Glutamatergic neuron (in vitro differentiated cells): ENCODE results near the gene ASIC5. TPM values are rescaled to one million over a fixed set of nuclear protein-coding genes. Genes with fewer than 3 reads are reported as not detected.
"Not testable (repeated sequence)": the region's sequence is repeated elsewhere in the genome, so short reads cannot be mapped to it uniquely, and the experiment has no call there.

ENCODE experiments used
- DNase-seq: peaks from one replicate; pipeline ENCODE4 v3.0.0; 2022
- H3K27ac Mint-ChIP-seq: one replicate; pipeline ENCODE4 v1.8.0; 2020; ENCODE audit warnings: mild to moderate bottlenecking, mixed read lengths, inconsistent platforms; ENCODE audit not compliant: unreplicated experiment
- H3K27me3 Mint-ChIP-seq: one replicate; pipeline ENCODE4 v1.8.0; 2020; ENCODE audit warnings: mild to moderate bottlenecking, moderate library complexity, mixed read lengths, inconsistent platforms; ENCODE audit not compliant: unreplicated experiment
- H3K36me3 Mint-ChIP-seq: one replicate; pipeline ENCODE4 v1.8.0; 2020; ENCODE audit warnings: mild to moderate bottlenecking, mixed read lengths, inconsistent platforms; ENCODE audit not compliant: unreplicated experiment
- H3K4me1 Mint-ChIP-seq: one replicate; pipeline ENCODE4 v1.8.0; 2020; ENCODE audit warnings: mild to moderate bottlenecking, low read depth, mixed read lengths, inconsistent platforms; ENCODE audit not compliant: unreplicated experiment
- H3K4me3 Mint-ChIP-seq: one replicate; pipeline ENCODE4 v1.8.0; 2020; ENCODE audit warnings: mild to moderate bottlenecking, mixed read lengths, inconsistent platforms; ENCODE audit not compliant: unreplicated experiment
- H3K9me3 Mint-ChIP-seq: one replicate; pipeline ENCODE4 v1.8.0; 2020; ENCODE audit warnings: mild to moderate bottlenecking, moderate library complexity, mixed read lengths, inconsistent platforms; ENCODE audit not compliant: unreplicated experiment
- CTCF ChIP-seq: fragments of 200-600 bp; sonication (generic); IDR thresholded peaks from one replicate; pipeline ENCODE4 v1.5.0; 2021; ENCODE audit not compliant: partially characterized antibody, unreplicated experiment
- total RNA-seq: library from RNA; stranded (reverse); fragmentation: NEBNext Ultra II Directional; extraction: Animal tissue kit (Norgen Biotek cat#: 25700); gene quantifications from one replicate; pipeline ENCODE4 v1.2.1, GENCODE V29; 2021; ENCODE audit not compliant: unreplicated experiment

ASIC5 gene
- total RNA-seq, 1 donor from 2014 or later, result not detected

- no peak for TF ChIP-seq CTCF
- Mint-ChIP-seq H3K36me3 (no peaks in the 10 kb centered on the region), H3K4me3 (no peak within 1 kb of the TSS), H3K27me3 (no peaks in the 10 kb centered on the region), H3K9me3 (no peaks in the 10 kb centered on the region), H3K27ac (no peak within 1 kb of the TSS), H3K4me1 (peaks cover 14% of the 10 kb centered on the region)
- no peak for DNase-seq
These were observed 37.4 kb upstream of the ASIC5 start, which contains the start of gene TDO2 for GRCh38 chr4:155903453-155903852. TDO2 (plus strand) TSS chr4:155903696; CDS start chr4:155903759, 63 bp downstream.

DNA sequence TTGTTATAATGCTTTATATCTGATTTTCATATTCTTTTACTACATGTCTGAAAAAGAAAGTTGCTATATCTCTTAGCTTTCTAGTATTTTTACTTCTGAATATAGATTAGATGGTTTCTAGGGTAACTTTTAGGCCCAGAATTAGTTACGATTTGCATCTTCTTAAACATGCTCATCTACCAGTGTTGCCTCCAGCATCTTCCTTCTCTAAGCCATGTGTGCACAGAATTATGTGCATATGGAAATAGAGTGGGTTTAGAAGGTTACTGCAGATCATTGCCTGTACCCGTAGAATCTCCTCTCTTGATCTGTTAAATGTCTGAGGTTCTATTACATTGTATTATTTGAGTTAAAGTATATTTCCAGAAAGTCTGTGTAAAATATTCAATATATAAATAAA lies 34.9 kb upstream of the ASIC5 start:
- TF ChIP-seq CTCF, result no peak
- H3K9me3 Mint-ChIP-seq, result no peaks in the 10 kb centered on the region
- no peak for DNase-seq
- peaks cover 2% of the 10 kb centered on the region for H3K4me1 Mint-ChIP-seq
- H3K36me3 Mint-ChIP-seq, result peaks cover 6% of the 10 kb centered on the region
- no peaks in the 10 kb centered on the region for H3K27me3 Mint-ChIP-seq
- no peak overlapping the region for H3K4me3 Mint-ChIP-seq
- no peak overlapping the region for H3K27ac Mint-ChIP-seq

DNA sequence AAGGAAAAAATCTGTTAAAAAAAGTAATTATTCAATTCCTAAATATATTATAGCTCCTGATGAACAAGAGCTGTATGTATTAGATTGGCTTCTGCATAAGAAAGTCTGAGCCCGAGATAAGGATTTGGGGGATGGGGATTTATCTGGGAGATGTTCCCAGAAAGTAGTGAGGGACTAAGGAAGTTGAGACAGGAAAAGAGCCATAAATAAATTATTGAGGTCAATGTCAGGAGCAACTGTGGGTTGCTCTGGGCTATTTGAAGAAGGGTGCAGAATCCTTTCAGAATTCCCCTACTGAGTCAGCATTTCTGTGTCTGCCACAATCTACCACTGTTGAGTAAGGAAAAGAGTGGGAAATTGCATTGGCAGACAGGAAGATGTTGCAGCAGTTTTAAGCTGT lies 34.3 kb upstream of the ASIC5 start:
- TF ChIP-seq CTCF, result no peak
- H3K4me1 Mint-ChIP-seq, result no peaks in the 10 kb centered on the region
- peaks cover 1% of the 10 kb centered on the region for H3K27me3 Mint-ChIP-seq
- no peaks in the 10 kb centered on the region for H3K9me3 Mint-ChIP-seq
- H3K27ac Mint-ChIP-seq, result no peak overlapping the region
- no peak for DNase-seq
- no peak overlapping the region for H3K4me3 Mint-ChIP-seq
- peaks cover 6% of the 10 kb centered on the region for H3K36me3 Mint-ChIP-seq

GRCh38 chr4:155899891-155900290 lies 33.8 kb upstream of the ASIC5 start:
- no peak overlapping the region for H3K4me3 Mint-ChIP-seq
- H3K27ac Mint-ChIP-seq, result no peak overlapping the region
- H3K9me3 Mint-ChIP-seq, result no peaks in the 10 kb centered on the region
- no peaks in the 10 kb centered on the region for H3K4me1 Mint-ChIP-seq
- DNase-seq, result no peak
- peaks cover 2% of the 10 kb centered on the region for H3K27me3 Mint-ChIP-seq
- no peak for TF ChIP-seq CTCF
- H3K36me3 Mint-ChIP-seq, result peaks cover 6% of the 10 kb centered on the region

DNA sequence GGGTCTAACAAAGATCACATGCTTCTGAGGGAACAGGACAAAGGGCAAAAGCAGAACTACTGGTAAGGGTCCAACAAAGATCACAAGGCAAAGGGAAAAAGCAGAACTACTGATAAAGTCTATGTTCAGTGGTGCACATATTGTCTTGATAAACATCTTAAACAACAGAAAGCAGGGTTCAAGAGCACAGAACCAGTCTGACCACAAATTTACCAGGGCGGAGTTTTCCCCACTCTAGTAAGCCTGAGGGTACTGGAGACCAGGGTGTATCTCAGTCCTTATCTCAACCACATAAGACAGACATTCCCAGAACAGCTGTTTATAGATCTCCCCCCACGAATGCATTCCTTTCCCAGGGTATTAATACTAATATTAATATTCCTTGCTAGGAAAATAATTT lies 32.3 kb upstream of the ASIC5 start:
- DNase-seq, H3K9me3 Mint-ChIP-seq, H3K4me1 Mint-ChIP-seq, H3K4me3 Mint-ChIP-seq, H3K27me3 Mint-ChIP-seq, H3K36me3 Mint-ChIP-seq, H3K27ac Mint-ChIP-seq: not testable (repeated sequence)

GRCh38 chr4:155891058-155891457 lies 25.0 kb upstream of the ASIC5 start:
- H3K4me1 Mint-ChIP-seq, result no peaks in the 10 kb centered on the region
- TF ChIP-seq CTCF, result no peak
- no peaks in the 10 kb centered on the region for H3K9me3 Mint-ChIP-seq
- no peak for DNase-seq
- peaks cover 2% of the 10 kb centered on the region for H3K27me3 Mint-ChIP-seq
- H3K36me3 Mint-ChIP-seq, result peaks cover 10% of the 10 kb centered on the region
- no peak overlapping the region for H3K27ac Mint-ChIP-seq
- H3K4me3 Mint-ChIP-seq, result no peak overlapping the region
